Measurements from ENCODE around the gene TTL.
A peak's percentile ranks its signal among the peaks of the same experiment; 100 is the strongest.
"Not testable (repeated sequence)": the region's sequence is repeated elsewhere in the genome, so short reads cannot be mapped to it uniquely, and the experiment has no call there.

The TTL gene

DNA sequence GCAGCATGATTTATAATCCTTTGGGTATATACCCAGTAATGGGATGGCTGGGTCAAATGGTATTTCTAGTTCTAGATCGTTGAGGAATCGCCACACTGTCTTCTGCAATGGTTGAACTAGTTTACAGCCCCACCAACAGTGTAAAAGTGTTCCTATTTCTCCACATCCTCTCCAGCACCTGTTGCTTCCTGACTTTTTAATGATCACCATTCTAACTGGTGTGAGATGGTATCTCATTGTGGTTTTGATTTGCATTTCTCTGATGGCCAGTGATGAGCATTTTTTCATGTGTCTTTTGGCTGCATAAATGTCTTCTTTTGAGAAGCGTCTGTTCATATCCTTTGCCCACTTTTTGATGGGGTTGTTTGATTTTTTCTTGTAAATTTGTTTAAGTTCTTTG lies 42.3 kb downstream of the TTL start:
- DNase-seq: not testable (repeated sequence)

- DNase-seq: no peak
Measured at GRCh38 chr2:112528541-112528940, 46.6 kb downstream of the TTL start.

DNA sequence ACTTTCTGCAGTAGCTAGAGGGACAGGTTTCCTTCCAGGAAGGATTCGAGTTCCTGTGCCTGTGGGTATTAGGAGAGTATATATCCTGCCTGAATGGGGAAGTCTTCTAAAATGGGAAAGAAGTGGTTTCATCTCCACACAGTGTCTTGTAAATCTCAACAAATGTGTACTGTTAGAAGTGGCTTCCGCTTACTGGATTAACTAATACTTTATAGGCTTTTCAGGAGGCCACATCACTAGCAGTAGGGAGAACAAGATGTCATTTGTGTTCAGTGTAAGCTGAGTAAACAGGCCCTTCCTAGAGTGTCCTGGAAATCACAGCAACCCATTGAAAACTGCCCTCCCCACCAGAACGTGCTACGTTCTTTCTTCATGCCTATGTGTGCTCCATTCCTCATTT lies 47.8 kb downstream of the TTL start:
- DNase-seq: no peak

DNA sequence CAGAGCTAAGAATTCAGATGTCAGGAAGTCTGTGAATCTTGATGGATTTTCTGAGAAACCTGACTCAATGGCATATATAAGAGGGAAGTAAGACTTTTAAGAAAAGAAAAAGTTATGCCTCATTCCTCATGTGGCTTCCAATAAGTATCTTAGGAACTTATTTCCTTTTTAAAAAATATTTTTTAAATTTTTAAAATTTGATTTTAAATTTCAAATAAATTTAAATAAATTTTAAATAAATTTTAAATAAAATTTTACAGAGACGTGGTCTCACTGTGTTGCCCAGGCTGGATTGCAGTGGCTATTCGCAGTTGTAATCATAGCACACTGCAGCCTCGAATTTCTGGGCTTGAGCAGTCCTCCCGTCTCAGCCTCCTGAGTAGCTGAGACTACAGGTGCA lies 48.8 kb downstream of the TTL start:
- DNase-seq: no peak

DNA sequence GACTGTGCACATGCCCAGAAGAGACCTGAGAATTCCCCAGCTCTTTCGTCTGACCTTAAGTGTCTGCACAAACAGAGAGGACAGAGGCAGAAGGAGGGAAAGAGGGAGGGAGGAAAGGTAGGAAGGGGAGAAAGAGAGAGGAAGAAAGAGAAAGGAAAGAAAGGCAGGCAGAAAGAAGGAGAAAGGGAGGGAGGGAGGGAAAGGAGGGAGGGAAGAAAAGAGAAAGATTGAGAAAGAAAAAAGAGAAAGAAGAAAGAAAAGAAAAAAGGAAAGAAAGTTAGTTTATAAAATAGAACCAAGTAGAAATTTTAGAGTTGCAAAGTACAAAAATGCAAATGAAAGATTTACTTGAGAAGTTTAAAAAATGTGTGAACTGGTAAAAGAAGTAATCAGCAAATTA lies 52.9 kb downstream of the TTL start:
- DNase-seq: no peak

- not testable (repeated sequence) for DNase-seq
Measured at GRCh38 chr2:112536665-112537064, 54.7 kb downstream of the TTL start.

GRCh38 chr2:112539306-112539705 lies 57.4 kb downstream of the TTL start:
- no peak for DNase-seq

- DNase-seq: no peak
Measured at GRCh38 chr2:112540906-112541305, 59.0 kb downstream of the TTL start.

DNA sequence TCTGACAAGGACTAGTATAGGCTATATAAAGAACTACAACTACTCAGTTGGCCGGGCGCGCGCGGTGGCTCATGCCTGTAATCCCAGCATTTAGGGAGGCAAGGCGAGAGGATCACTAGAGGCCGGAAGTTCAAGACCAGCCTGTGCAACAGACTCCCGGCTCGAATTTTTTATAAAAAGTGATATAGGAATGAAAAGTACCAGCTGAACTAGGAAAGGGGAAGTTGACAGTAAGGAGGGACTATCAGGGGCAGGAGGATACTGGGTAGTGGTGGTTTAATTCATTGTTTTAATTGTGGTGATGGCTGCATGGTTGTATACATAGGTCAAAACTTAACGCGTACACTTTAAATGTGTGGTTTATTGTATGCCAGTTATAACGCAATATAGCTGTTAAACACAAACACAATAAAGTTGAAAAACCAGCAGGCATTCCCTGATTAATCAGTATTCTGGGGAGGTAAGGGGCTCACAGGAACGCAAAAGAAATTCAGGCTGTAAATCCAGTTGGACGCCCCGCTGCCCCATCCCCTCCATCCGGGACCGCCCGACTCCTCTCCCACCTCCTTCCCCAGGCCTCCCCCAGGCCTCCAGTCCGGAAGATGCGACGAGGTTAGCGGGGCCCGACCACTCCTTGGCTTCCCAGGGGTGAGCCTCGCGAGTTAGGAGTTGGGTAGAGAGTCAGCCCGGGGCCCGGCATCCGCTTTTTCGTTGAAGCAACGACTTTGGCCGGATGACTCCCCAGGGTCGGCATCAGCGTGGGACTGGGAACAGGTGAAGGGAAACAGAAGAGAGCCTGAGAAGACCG lies 59.6 kb downstream of the TTL start:
- peak in 1 of 2 donors; percentile 63 for DNase-seq

DNA sequence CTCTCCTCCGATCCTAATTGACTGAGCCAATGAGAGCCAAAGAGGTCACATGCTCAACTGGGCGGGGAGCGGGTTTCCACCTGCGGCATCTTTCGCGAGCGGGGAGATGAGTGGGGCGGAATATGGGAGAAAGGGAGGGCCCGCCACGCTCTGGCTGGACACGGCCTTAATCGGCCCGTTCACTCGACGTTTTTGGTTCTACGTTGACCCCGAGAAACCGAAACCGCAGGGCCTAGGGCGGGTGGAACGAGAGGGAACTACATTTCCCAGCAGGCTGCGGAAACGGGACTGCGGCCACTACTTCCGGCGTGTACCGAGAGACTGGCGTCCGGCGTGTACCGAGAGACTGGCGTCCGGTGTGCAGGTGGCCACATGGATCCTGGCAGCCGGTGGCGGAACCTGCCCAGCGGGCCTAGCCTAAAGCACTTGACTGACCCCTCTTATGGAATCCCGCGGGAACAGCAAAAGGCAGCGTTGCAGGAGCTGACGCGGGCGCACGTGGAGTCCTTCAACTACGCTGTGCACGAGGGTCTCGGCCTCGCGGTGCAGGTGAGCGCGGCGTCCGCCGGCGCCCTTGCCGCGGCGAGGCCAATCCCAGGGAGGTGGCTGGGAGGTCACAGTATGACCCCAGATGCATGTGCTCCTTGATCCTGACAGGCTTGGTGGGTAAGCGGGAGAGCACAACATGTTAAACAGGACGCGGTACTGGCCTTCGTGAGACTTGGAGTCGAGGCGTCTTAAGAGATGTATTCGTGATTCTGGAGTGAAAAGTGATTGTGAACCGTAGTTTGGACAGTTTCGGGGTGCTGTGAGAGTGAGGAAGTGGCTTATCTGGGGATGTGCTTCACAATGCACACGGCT lies 60.4 kb downstream of the TTL start, which contains the start of gene POLR1B:
TSS of gene POLR1B (plus strand) at position 343 of the 861 bp plus-strand sequence. CDS start at position 373, 30 bp downstream.
- peak; percentile 64 to 66 for DNase-seq

DNA sequence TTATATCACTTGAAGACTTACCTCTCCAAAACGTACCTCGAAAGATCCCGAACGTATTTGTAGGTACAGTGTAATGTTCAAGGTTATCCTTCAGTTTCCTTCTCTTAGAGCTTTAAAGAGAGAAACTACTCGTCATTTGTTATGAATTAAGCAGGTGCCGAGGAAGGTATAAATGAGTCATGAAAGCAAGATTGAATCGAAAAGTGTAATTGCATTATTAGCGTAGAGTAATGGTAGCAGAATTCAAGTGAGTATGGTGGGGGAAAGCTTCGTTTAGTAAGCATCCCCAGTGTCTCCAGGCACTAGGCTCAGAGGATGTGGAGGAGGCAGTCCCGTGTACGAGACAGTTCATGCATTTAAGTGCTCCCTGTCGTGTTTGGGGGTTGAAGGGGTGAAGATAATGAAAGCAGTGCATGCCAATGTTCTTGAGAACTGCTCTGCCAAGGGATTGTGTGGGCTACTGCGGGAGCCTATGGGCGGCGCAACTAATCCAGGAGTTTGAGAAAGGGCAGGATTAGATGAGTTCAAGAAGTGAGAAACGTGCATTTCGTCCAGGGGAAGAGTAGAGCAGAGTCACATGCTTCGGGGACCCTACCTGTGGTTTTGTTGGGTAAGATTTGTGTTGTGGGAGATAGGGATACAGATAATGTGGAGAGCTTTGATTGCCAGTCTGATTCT lies 61.2 kb downstream of the TTL start:
- no peak for DNase-seq

DNA sequence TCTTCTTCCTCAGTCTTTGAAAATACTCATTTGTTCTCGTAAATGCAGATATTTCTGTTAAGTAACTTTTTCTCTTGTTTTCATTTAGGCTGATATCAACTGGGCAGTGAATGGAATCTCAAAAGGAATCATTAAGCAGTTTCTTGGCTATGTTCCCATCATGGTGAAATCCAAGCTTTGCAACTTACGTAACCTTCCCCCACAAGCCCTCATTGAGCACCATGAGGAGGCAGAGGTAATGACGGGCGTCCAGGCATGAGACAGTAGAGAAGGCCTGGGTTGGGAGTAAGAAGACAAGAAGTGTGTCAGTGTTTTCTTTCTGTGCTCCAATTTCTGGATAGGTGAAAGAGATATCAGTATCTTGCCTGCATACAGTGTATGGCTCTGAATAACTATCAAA lies 65.4 kb downstream of the TTL start:
- no peak for DNase-seq

- no peak for DNase-seq
Measured at GRCh38 chr2:112548980-112549379, 67.0 kb downstream of the TTL start.

DNA sequence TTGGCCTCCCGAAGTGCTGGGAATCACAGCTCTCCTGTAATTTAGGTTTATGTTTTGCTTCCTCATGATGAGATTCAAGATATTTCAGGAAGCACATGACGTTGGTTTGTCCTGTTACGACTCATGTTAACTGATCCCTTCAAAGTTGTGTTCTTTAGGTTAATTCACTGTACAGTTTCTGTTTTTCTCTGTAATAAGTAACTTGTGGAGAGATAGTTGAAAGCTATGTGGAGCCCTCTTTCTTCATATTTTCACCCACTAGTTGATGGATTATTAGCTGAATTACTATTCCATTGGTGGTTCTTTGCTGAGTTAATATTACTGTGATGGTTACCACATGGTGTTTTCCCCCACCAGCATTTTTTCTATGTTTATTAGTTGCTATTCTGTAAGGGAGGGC lies 84.1 kb downstream of the TTL start:
- no peak for DNase-seq

DNA sequence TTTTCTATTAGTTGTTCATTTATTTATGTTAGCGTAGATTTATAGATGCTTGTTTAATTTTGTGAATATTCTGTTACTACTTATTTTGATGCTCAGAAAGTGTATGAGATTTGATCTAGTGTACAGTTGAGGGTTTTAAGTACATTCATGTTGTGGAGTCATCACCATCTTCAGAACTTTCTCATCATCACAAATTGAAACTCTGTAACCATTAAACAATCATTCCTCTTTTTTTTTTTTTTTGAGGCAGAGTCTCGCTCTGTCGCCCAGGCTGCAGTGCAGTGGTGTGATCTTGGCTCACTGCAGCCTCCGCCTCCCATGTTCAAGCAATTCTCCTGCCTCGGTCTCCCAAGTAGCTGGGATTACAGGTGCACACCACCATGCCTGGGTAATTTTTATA lies 84.6 kb downstream of the TTL start:
- DNase-seq: not testable (repeated sequence)

DNA sequence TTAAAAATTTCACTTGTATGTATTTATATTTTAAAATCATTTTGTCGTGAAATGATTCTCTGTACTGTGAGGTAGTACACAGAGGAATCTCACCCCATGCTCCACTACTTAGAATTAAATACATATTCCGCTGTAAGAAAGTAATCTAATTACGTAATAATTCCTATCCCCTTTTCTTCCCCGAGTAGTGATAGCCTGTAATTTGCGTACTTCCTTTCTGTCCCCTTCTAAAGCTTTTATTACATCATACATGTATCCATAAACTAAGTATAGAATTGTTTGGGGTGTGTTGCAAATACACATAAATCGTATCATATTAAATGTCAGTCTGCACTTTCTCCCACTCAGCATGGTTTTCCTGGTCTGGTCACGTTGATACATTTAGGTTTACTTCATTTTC lies 90.0 kb downstream of the TTL start:
- DNase-seq: no peak

DNA sequence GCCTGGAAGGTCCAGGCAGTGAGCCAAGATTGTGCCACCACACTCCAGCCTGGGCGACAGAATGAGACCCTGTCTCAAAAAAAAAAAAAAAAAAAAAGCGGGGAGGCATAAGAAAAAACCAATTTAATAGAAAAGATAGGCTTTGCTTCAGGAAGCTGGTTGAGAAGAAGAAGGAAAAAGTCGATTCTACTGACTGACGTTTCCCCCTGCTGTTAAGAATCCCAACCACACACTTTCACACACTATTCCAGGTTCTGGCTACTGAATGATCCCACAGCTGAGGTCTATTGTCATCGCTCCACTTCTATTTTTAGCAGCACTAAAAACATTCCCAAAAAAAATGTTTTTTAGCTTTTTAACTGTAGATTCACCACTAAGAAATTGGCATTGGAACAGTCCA lies 95.8 kb downstream of the TTL start:
- DNase-seq: no peak

- DNase-seq: no peak
Measured at GRCh38 chr2:112579241-112579640, 97.3 kb downstream of the TTL start.

DNA sequence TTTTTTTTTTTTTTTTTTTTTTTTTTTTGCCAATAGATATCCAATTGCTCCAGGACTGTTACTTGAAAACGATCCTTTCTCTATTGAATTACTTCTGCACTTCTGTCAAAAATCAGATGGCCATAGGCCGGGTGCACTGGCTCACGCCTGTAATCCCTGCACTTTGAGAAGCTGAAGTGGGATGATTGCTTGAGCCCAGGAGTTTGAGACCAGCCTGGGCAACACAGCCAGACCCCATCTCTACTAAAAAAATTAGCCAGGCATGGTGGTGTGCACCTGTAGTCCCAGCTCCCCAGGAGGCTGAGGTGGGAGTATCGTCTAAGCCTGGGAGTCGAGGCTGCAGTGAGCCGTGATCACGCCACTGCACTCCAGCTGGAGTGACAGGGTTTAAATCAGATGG lies 98.1 kb downstream of the TTL start:
- DNase-seq: no peak

GRCh38 chr2:112582314-112582746 lies 100.4 kb downstream of the TTL start:
- DNase-seq: peak in 1 of 2 donors; percentile 15

DNA sequence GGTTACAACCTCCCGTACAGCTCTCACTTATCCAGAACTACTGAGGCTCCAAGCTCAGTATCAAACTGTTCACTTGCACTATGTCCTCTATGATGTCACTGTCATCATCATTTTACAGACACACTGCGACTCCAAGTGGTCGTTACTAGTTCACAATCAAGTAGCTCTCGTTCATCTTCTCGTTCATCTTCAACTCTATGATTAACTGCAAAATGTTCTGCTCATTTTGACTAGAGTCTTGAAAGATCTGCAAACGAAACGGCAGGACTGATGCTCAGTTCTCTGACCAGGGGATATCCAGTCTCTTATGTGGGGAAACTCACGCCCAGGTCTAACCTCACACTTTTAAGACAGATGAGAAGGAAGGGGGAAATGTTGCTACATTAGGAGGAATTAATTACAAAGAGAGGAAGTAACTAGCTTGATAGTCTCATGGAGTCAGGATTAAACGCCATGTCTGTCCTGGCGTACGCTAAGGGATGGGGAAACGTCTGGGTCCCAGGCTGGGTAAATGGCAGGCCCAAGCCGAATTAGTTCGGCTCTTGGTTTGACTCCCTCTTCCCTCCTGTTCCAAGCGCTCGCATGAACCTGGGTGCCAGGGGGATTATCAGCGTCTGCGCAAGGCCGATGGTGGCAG lies 101.7 kb downstream of the TTL start:
- no peak for DNase-seq

- DNase-seq: peak; percentile 83 to 85
Measured at GRCh38 chr2:112584134-112584890, 102.4 kb downstream of the TTL start, which contains the start of gene CHCHD5. CHCHD5 (plus strand) TSS chr2:112584609; CDS start chr2:112584648, 39 bp downstream.

Data from stimulated activated CD4-positive, alpha-beta T cell treated with anti-CD3 and anti-CD28 coated beads, Interleukin-2, amount 100 ng/mL, for 48 hours (primary cell).